PC-3 (cell line): ENCODE measurements around the gene RGS7. TPM values are rescaled to one million over a fixed set of nuclear protein-coding genes. Genes with fewer than 3 reads are reported as not detected.
A peak's percentile ranks its signal among the peaks of the same experiment; 100 is the strongest.

Experiments
- ATAC-seq: fragments of 200-7000 bp; cut with Tn5 transposase; 2 replicates; pipeline ENCODE4 v1.9.1; 2020; ENCODE audit warnings: mild to moderate bottlenecking, moderate library complexity
- Bru-seq: library from RNA; stranded (reverse); fragments of 400-500 nt; gene quantifications from one replicate; lab custom pipeline; 2021; lab: Mats Ljungman, UMichigan
- BruChase-seq, 2 experiments: library from RNA; stranded (reverse); fragments of 400-500 nt; gene quantifications; one replicate each; lab custom pipeline; 2021; lab: Mats Ljungman, UMichigan
- BruUV-seq: library from RNA; stranded (reverse); fragments of 400-500 nt; replicated peaks from 2 replicates; lab custom pipeline; 2021; lab: Mats Ljungman, UMichigan
- CTCF ChIA-PET: fragments of 300-600 bp; sonication (Branson Sonifier 250); formaldehyde crosslinking; loops from one replicate; lab custom pipeline; 2022; ENCODE audit warnings: antibody characterized with exemption; lab: Charles Lee
- POLR2A ChIA-PET: fragments of 300-600 bp; sonication (Branson Sonifier 250); formaldehyde crosslinking; loops from one replicate; lab custom pipeline; 2022; ENCODE audit warnings: antibody characterized with exemption; ENCODE audit not compliant: unreplicated experiment; lab: Charles Lee
- DNase-seq: peaks from one replicate; pipeline ENCODE4 v3.0.0-alpha.2; 2015
- H2AFZ ChIP-seq: fragments of 300-600 bp; sonication (generic); 2 replicates; pipeline ENCODE4 v1.6.0; 2016; ENCODE audit warnings: antibody characterized with exemption, low read length
- H3F3A ChIP-seq: fragments of 300-600 bp; sonication (generic); one replicate; pipeline ENCODE4 v1.6.0; 2017; ENCODE audit warnings: antibody characterized with exemption, low read length, control low read depth, mild to moderate bottlenecking; ENCODE audit not compliant: unreplicated experiment
- H3K27ac ChIP-seq: fragments of 300-600 bp; sonication (generic); 2 replicates; pipeline ENCODE4 v1.5.1; 2016; ENCODE audit warnings: mild to moderate bottlenecking, low read length
- H3K27me3 ChIP-seq: fragments of 300-600 bp; sonication (generic); 2 replicates; pipeline ENCODE4 v1.6.1; 2016; ENCODE audit warnings: low read length, mixed read lengths
- H3K36me3 ChIP-seq: fragments of 300-600 bp; sonication (generic); 2 replicates; pipeline ENCODE4 v1.6.1; 2016; ENCODE audit warnings: low read depth, mixed run types, low read length, mixed read lengths
- H3K4me1 ChIP-seq: fragments of 300-600 bp; sonication (generic); 2 replicates; pipeline ENCODE4 v1.5.1; 2016; ENCODE audit warnings: low read length; ENCODE audit not compliant: insufficient read depth
- H3K4me2 ChIP-seq: fragments of 300-600 bp; sonication (generic); 2 replicates; pipeline ENCODE4 v1.6.0; 2016; ENCODE audit warnings: low read length
- H3K4me3 ChIP-seq: fragments of 300-600 bp; sonication (generic); 2 replicates; pipeline ENCODE4 v1.5.1; 2016; ENCODE audit warnings: mild to moderate bottlenecking, low read length, mixed read lengths
- H3K79me2 ChIP-seq: fragments of 300-600 bp; sonication (generic); 2 replicates; pipeline ENCODE4 v1.6.1; 2017; ENCODE audit warnings: low read length, mixed read lengths
- H3K9ac ChIP-seq: fragments of 300-600 bp; sonication (generic); 2 replicates; pipeline ENCODE4 v1.6.0; 2016; ENCODE audit warnings: mild to moderate bottlenecking, low read length
- H3K9me2 ChIP-seq: fragments of 300-600 bp; sonication (generic); replicated peaks from 2 replicates; pipeline ENCODE4 v1.6.1; 2016; ENCODE audit warnings: mixed run types, low read length, mixed read lengths
- H3K9me3 ChIP-seq: fragments of 300-600 bp; sonication (generic); 2 replicates; pipeline ENCODE4 v1.6.1; 2016; ENCODE audit warnings: low read length, mixed read lengths
- H4K20me1 ChIP-seq: fragments of 300-600 bp; sonication (generic); 2 replicates; pipeline ENCODE4 v1.6.1; 2016; ENCODE audit warnings: low read length, mixed read lengths
- EZH2 ChIP-seq: fragments of 300-600 bp; sonication (generic); IDR thresholded peaks from one replicate; pipeline ENCODE4 v1.6.1; 2017; ENCODE audit warnings: antibody characterized with exemption, mild to moderate bottlenecking, low read length; ENCODE audit not compliant: unreplicated experiment
- EZH2phosphoT487 ChIP-seq: fragments of 300-600 bp; sonication (generic); IDR thresholded peaks from 2 replicates; pipeline ENCODE4 v1.6.1; 2018; ENCODE audit warnings: mild to moderate bottlenecking, antibody characterized with exemption, low read length, borderline replicate concordance
- intact Hi-C: fragments of 100-400 bp; cut with micrococcal nuclease; formaldehyde crosslinking; loops from 2 replicates; pipeline ENCODE4 v1.9.0; 2023
- long read RNA-seq: library from polyadenylated mRNA; unstranded; transcript quantifications from one replicate; pipeline ENCODE4 v2.0.0, GENCODE V29; 2021; ENCODE audit not compliant: unreplicated experiment
- total RNA-seq: library from RNA; depleted of rRNA; stranded (reverse); fragments of >200 nt; gene quantifications from 2 replicates; pipeline ENCODE4 v1.2.3, GENCODE V29; 2014; rRNA removed
- TF ChIP-seq, protein P1 (sequence below): fragments of 300-600 bp; sonication (generic); conservative IDR thresholded peaks from 2 replicates; pipeline ENCODE4 v1.5.1; 2017; ENCODE audit warnings: antibody characterized with exemption, low read depth, mild to moderate bottlenecking, low read length

RGS7 gene
- total RNA-seq = 0.15 and 0.29 TPM in 2 replicates
- Bru-seq, nascent RNA = percentile 20 among the genes with signal in this experiment
- percentile 15 among the genes with signal in this experiment for BruChase-seq, experiment 1, labeled RNA remaining after a 6-hour chase
- percentile 18 among the genes with signal in this experiment for BruChase-seq, experiment 2, labeled RNA remaining after a 2-hour chase
- long read RNA-seq, partial matches to known transcripts = 1 of 21 reads
- long read RNA-seq, other reads (novel, unspliced or antisense) = 20 of 21 reads

GRCh38 chr1:241356519-241357365 is at the start of gene RGS7:
Gene RGS7 (minus strand): TSS chr1:241357205.
- intact Hi-C loops = no loop called here
- BruUV-seq = no TSS peak
- 0 out of 2 replicates have a peak, but pooled peaks cover 5% of the 10 kb centered on the region for H3K9me2 ChIP-seq
- H3K9ac ChIP-seq = no peak within 1 kb of the TSS
- H3K9me3 ChIP-seq = no peaks in the 10 kb centered on the region
- peaks cover 56% of the 10 kb centered on the region for H3K27me3 ChIP-seq
- ChIA-PET CTCF (no interaction called here), POLR2A (no interaction called here)
- no peak within 1 kb of the TSS for H3K27ac ChIP-seq
- no peaks in the 10 kb centered on the region for H3F3A ChIP-seq
- no peaks in the 10 kb centered on the region for H3K79me2 ChIP-seq
- DNase-seq = no peak
- no peak within 1 kb of the TSS for H3K4me2 ChIP-seq
- H2AFZ ChIP-seq = no peak within 1 kb of the TSS
- H3K4me1 ChIP-seq = no peaks in the 10 kb centered on the region
- H3K36me3 ChIP-seq = no peaks in the 10 kb centered on the region
- no peak within 1 kb of the TSS for H3K4me3 ChIP-seq
- no peak for TF ChIP-seq EZH2
- TF ChIP-seq, protein P1, sequence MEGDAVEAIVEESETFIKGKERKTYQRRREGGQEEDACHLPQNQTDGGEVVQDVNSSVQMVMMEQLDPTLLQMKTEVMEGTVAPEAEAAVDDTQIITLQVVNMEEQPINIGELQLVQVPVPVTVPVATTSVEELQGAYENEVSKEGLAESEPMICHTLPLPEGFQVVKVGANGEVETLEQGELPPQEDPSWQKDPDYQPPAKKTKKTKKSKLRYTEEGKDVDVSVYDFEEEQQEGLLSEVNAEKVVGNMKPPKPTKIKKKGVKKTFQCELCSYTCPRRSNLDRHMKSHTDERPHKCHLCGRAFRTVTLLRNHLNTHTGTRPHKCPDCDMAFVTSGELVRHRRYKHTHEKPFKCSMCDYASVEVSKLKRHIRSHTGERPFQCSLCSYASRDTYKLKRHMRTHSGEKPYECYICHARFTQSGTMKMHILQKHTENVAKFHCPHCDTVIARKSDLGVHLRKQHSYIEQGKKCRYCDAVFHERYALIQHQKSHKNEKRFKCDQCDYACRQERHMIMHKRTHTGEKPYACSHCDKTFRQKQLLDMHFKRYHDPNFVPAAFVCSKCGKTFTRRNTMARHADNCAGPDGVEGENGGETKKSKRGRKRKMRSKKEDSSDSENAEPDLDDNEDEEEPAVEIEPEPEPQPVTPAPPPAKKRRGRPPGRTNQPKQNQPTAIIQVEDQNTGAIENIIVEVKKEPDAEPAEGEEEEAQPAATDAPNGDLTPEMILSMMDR = no peak
- no peak for TF ChIP-seq EZH2phosphoT487
- no peaks in the 10 kb centered on the region for H4K20me1 ChIP-seq
- peak; percentile 21; the same call in 1 of the 2 replicates for ATAC-seq

DNA sequence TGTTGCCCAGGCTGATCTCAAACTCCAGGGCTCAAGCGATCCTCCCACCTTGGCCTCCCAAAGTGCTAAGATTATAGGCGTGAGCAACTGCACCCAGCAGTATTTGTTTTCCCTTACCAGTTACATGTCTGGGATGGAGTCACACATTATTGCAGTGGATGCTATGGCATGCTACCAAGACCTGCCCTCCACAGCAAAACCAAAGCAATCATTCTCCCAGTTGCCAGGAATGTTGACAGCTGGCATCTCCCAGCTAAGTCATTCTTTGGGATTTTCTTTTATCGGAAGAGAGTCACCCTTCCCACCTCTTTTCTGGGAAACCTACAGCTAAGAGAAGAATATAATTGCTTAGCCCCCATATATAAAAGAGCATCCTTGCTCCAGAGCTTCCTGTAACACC is 49.4 kb upstream of the RGS7 start:
- Histone ChIP-seq H3K4me1 (no peaks in the 10 kb centered on the region), H3K9me3 (no peaks in the 10 kb centered on the region), H3K4me3 (no peak overlapping the region), H3F3A (no peaks in the 10 kb centered on the region), H2AFZ (no peak overlapping the region), H3K4me2 (no peak overlapping the region), H3K79me2 (no peaks in the 10 kb centered on the region), H3K36me3 (no peaks in the 10 kb centered on the region), H3K9me2 (no peaks in the 10 kb centered on the region), H3K27me3 (peaks cover 15% of the 10 kb centered on the region; the same call in 1 of the 2 replicates), H3K9ac (no peak overlapping the region), H3K27ac (no peak overlapping the region), H4K20me1 (no peaks in the 10 kb centered on the region)
- POLR2A ChIA-PET = no interaction called here
- no peak for ATAC-seq
- no peak for DNase-seq
- TF ChIP-seq, protein P1 = no peak
- TF ChIP-seq EZH2 (no peak), EZH2phosphoT487 (no peak)
- CTCF ChIA-PET = interaction anchor here (1.1 kb wide), 1 partner anchor 118 kb away, joined by 3 read pairs; no protein-coding TSS in a partner anchor
- BruUV-seq = no TSS peak
- intact Hi-C loops = no loop called here
